HEK293T (cell line): ENCODE results near the gene MASP1.

ENCODE experiments used
- CTCF ChIA-PET: fragments of 350-600 bp; formaldehyde crosslinking; extraction: SDS; loops from one replicate; lab custom pipeline; 2021; ENCODE audit warnings: antibody characterized with exemption, inconsistent platforms; lab: Yijun Ruan, JAX
- POLR2A ChIA-PET: fragments of 350-600 bp; formaldehyde crosslinking; extraction: SDS; loops from one replicate; lab custom pipeline; 2020; ENCODE audit warnings: antibody characterized with exemption, inconsistent platforms; lab: Yijun Ruan, JAX
- DNase-seq: peaks from one replicate; pipeline ENCODE4 v3.0.0; 2012; ENCODE audit warnings: mixed read lengths; ENCODE audit errors: extremely low spot score
- ARNT ChIP-seq: fragments of 450-650 bp; IDR thresholded peaks from 2 replicates; pipeline ENCODE4 v1.6.1; 2017; ENCODE audit warnings: mild to moderate bottlenecking
- BHLHE40 ChIP-seq: fragments of 450-650 bp; IDR thresholded peaks from 2 replicates; pipeline ENCODE4 v1.6.1; 2016; ENCODE audit warnings: mild to moderate bottlenecking, moderate library complexity, borderline replicate concordance
- CTBP1 ChIP-seq: fragments of 450-650 bp; IDR thresholded peaks from 2 replicates; pipeline ENCODE4 v1.6.1; 2016; ENCODE audit warnings: borderline replicate concordance
- ELF4 ChIP-seq: fragments of 450-650 bp; IDR thresholded peaks from 2 replicates; pipeline ENCODE4 v1.6.1; 2017; ENCODE audit warnings: antibody characterized with exemption
- FOXA1 ChIP-seq: fragments of 450-650 bp; IDR thresholded peaks from 2 replicates; pipeline ENCODE4 v1.6.1; 2016; ENCODE audit warnings: mild to moderate bottlenecking
- FOXK2 ChIP-seq: fragments of 450-650 bp; IDR thresholded peaks from 2 replicates; pipeline ENCODE4 v1.6.1; 2016; ENCODE audit warnings: mild to moderate bottlenecking
- FOXM1 ChIP-seq: fragments of 450-650 bp; IDR thresholded peaks from 2 replicates; pipeline ENCODE4 v1.6.1; 2017; ENCODE audit warnings: mild to moderate bottlenecking, borderline replicate concordance
- HDGF ChIP-seq: fragments of 450-650 bp; IDR thresholded peaks from 2 replicates; pipeline ENCODE4 v1.6.1; 2017; ENCODE audit warnings: antibody characterized with exemption, borderline replicate concordance
- L3MBTL2 ChIP-seq: fragments of 450-650 bp; conservative IDR thresholded peaks from 2 replicates; pipeline ENCODE4 v1.6.1; 2016; ENCODE audit warnings: mild to moderate bottlenecking
- LEF1 ChIP-seq: fragments of 450-650 bp; IDR thresholded peaks from 2 replicates; pipeline ENCODE4 v1.6.1; 2017; ENCODE audit warnings: mild to moderate bottlenecking, borderline replicate concordance
- NFRKB ChIP-seq: fragments of 450-650 bp; IDR thresholded peaks from 2 replicates; pipeline ENCODE4 v1.6.1; 2016; ENCODE audit warnings: mild to moderate bottlenecking, moderate library complexity
- PKNOX1 ChIP-seq: fragments of 450-650 bp; IDR thresholded peaks from 2 replicates; pipeline ENCODE4 v1.6.1; 2016
- SP1 ChIP-seq: fragments of 450-650 bp; IDR thresholded peaks from 2 replicates; pipeline ENCODE4 v1.6.1; 2017
- SUZ12 ChIP-seq: fragments of 450-650 bp; IDR thresholded peaks from 2 replicates; pipeline ENCODE4 v1.6.1; 2016; ENCODE audit warnings: mild to moderate bottlenecking
- TARDBP ChIP-seq: fragments of 450-650 bp; IDR thresholded peaks from 2 replicates; pipeline ENCODE4 v1.6.1; 2016
- ZNF384 ChIP-seq: fragments of 450-650 bp; IDR thresholded peaks from 2 replicates; pipeline ENCODE4 v1.6.1; 2016

MASP1 gene

DNA sequence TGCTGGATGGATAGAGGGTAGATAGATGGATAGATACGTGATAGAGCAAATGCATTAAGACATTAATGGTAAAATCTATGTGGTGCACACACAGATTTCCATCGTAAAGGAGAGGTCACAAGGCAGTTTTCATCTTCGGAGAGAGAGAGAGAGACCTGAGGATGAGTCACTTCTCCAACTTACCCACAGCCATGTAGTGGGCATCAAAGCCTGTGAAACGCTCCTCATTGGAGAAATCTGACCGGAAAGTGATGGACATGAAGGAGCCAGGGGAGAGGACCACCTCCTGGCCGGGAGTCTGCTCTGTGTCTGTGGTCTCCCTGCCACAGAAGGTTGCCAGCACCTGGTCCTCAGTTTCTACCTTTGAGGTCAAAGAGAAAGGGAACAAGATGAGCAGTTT is 29.2 kb downstream of the MASP1 start:
- TF ChIP-seq HDGF (no peak), SUZ12 (no peak), PKNOX1 (no peak), TARDBP (no peak), CTBP1 (no peak), NFRKB (no peak), LEF1 (no peak), L3MBTL2 (no peak), ELF4 (no peak), BHLHE40 (no peak), FOXA1 (no peak), FOXK2 (no peak), FOXM1 (no peak), SP1 (no peak)
- ChIA-PET CTCF (no interaction called here), POLR2A (no interaction called here)
- no peak for DNase-seq

GRCh38 chr3:187261541-187261969 is 30.0 kb downstream of the MASP1 start:
- no peak for TF ChIP-seq LEF1
- TF ChIP-seq L3MBTL2: no peak
- no peak for TF ChIP-seq PKNOX1
- no peak for TF ChIP-seq ELF4
- no peak for TF ChIP-seq BHLHE40
- no peak for TF ChIP-seq FOXA1
- TF ChIP-seq TARDBP: no peak
- no peak for TF ChIP-seq HDGF
- TF ChIP-seq FOXM1: no peak
- no peak for TF ChIP-seq FOXK2
- TF ChIP-seq NFRKB: no peak
- no peak for TF ChIP-seq CTBP1
- no peak for TF ChIP-seq SP1
- POLR2A ChIA-PET: no interaction called here
- CTCF ChIA-PET: no interaction called here
- DNase-seq: no peak

- no peak for DNase-seq
- POLR2A ChIA-PET: no interaction called here
- TF ChIP-seq SUZ12: no peak
- no peak for TF ChIP-seq ZNF384
- no peak for TF ChIP-seq ARNT
- no peak for TF ChIP-seq ELF4
- TF ChIP-seq L3MBTL2: no peak
- TF ChIP-seq SP1: no peak
- CTCF ChIA-PET: interaction anchor here (0.7 to 1.4 kb wide), 5 partner anchors 9 to 1023 kb away, joined by 3 to 4 read pairs (median 3); no protein-coding TSS in a partner anchor
These were observed 32.4 kb downstream of the MASP1 start for GRCh38 chr3:187259171-187259570.

- CTCF ChIA-PET: interaction anchor here (0.6 to 1.5 kb wide), 4 partner anchors 37 to 1883 kb away, joined by 3 to 4 read pairs (median 4); no protein-coding TSS in a partner anchor
- TF ChIP-seq LEF1 (no peak), BHLHE40 (no peak), TARDBP (no peak), HDGF (no peak)
- no peak for DNase-seq
- POLR2A ChIA-PET: no interaction called here
These were observed 33.4 kb downstream of the MASP1 start for GRCh38 chr3:187257992-187258692.

DNA sequence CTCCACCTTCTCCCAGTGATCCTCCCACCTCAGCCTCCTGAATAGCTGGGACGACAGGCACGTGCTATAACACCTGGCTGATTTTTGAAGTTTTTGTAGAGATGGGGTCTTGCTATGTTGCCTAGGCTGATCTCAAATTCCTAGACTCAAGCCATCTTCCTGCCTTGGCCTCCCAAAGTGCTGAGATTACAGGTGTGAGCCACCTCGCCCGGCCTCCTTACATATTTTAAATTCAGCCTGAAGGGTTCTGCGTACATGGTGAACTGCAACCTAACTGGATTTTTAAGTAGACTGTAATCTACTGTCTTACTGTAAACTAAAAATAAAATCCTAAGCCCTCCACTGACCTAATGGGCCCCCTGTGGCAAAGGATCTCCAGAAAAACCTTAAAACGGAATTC is 34.1 kb downstream of the MASP1 start:
- ChIA-PET CTCF (interaction anchor here (0.6 to 1.5 kb wide), 2 partner anchors 62 to 1884 kb away, joined by 4 read pairs; no protein-coding TSS in a partner anchor), POLR2A (no interaction called here)
- TF ChIP-seq CTBP1 (no peak), L3MBTL2 (no peak), ELF4 (no peak), ZNF384 (no peak)
- DNase-seq: no peak

- ChIA-PET POLR2A (no interaction called here), CTCF (no interaction called here)
- DNase-seq: no peak
- no peak for TF ChIP-seq ARNT
- no peak for TF ChIP-seq SP1
- TF ChIP-seq SUZ12: no peak
- no peak for TF ChIP-seq BHLHE40
- TF ChIP-seq CTBP1: no peak
- TF ChIP-seq HDGF: no peak
- TF ChIP-seq FOXK2: no peak
- TF ChIP-seq PKNOX1: no peak
- no peak for TF ChIP-seq ELF4
These were observed 35.4 kb downstream of the MASP1 start for GRCh38 chr3:187256051-187256616.
